ENCODE data around the gene DIS3L2.

DIS3L2 gene

GRCh38 chr2:232018181-232018580 is 56.7 kb downstream of the DIS3L2 start:
- no peak for TF ChIP-seq REST (IDR thresholded peaks at IDR 0.05; ENCODE audit: insufficient read depth in 1 of 2, low read depth in 2 of 2, low read length in 2 of 2)
- no peak for TF ChIP-seq POLR2AphosphoS5 (IDR thresholded peaks at IDR 0.05; ENCODE audit: low read depth, low read length)
- TF ChIP-seq TAF1 (IDR thresholded peaks at IDR 0.05; ENCODE audit: borderline replicate concordance, insufficient read depth, low read length), result no peak
- TF ChIP-seq FOXP2 (optimal IDR thresholded peaks at IDR 0.05; ENCODE audit: borderline replicate concordance, extremely low read depth, extremely low read length, insufficient read depth), result no peak
- TF ChIP-seq SIN3A (IDR thresholded peaks at IDR 0.05; ENCODE audit: borderline replicate concordance, insufficient read depth, low read length), result no peak

- TF ChIP-seq POLR2AphosphoS5 (IDR thresholded peaks at IDR 0.05; ENCODE audit: low read depth, low read length) (no peak), SIN3A (IDR thresholded peaks at IDR 0.05; ENCODE audit: borderline replicate concordance, insufficient read depth, low read length) (no peak), FOXP2 (optimal IDR thresholded peaks at IDR 0.05; ENCODE audit: borderline replicate concordance, extremely low read depth, extremely low read length, insufficient read depth) (no peak), TAF1 (IDR thresholded peaks at IDR 0.05; ENCODE audit: borderline replicate concordance, insufficient read depth, low read length) (no peak), REST (IDR thresholded peaks at IDR 0.05; ENCODE audit: insufficient read depth in 1 of 2, low read depth in 2 of 2, low read length in 2 of 2) (no peak)
Observed at GRCh38 chr2:232022718-232023117, 61.2 kb downstream of the DIS3L2 start.

GRCh38 chr2:232023426-232023825 is 61.9 kb downstream of the DIS3L2 start:
- no peak for TF ChIP-seq SIN3A (IDR thresholded peaks at IDR 0.05; ENCODE audit: borderline replicate concordance, insufficient read depth, low read length)

- TF ChIP-seq FOXP2 (optimal IDR thresholded peaks at IDR 0.05; ENCODE audit: borderline replicate concordance, extremely low read depth, extremely low read length, insufficient read depth) (no peak), TAF1 (IDR thresholded peaks at IDR 0.05; ENCODE audit: borderline replicate concordance, insufficient read depth, low read length) (no peak), REST (IDR thresholded peaks at IDR 0.05; ENCODE audit: insufficient read depth in 1 of 2, low read depth in 2 of 2, low read length in 2 of 2) (no peak), SIN3A (IDR thresholded peaks at IDR 0.05; ENCODE audit: borderline replicate concordance, insufficient read depth, low read length) (no peak), POLR2AphosphoS5 (IDR thresholded peaks at IDR 0.05; ENCODE audit: low read depth, low read length) (no peak)
Observed at GRCh38 chr2:232024457-232024856, 62.9 kb downstream of the DIS3L2 start.

- TF ChIP-seq REST (IDR thresholded peaks at IDR 0.05; ENCODE audit: insufficient read depth in 1 of 2, low read depth in 2 of 2, low read length in 2 of 2), result no peak
- no peak for TF ChIP-seq SIN3A (IDR thresholded peaks at IDR 0.05; ENCODE audit: borderline replicate concordance, insufficient read depth, low read length)
- TF ChIP-seq TAF1 (IDR thresholded peaks at IDR 0.05; ENCODE audit: borderline replicate concordance, insufficient read depth, low read length), result no peak
- TF ChIP-seq FOXP2 (optimal IDR thresholded peaks at IDR 0.05; ENCODE audit: borderline replicate concordance, extremely low read depth, extremely low read length, insufficient read depth), result no peak
- no peak for TF ChIP-seq POLR2AphosphoS5 (IDR thresholded peaks at IDR 0.05; ENCODE audit: low read depth, low read length)
Observed at GRCh38 chr2:232026910-232027309, 65.4 kb downstream of the DIS3L2 start.

All from PFSK-1 (cell line).